ENCODE measurements around the gene HRH4. TPM values are rescaled to one million over a fixed set of nuclear protein-coding genes. Genes with fewer than 3 reads are reported as not detected.

The HRH4 gene
- total RNA-seq, 4 donors from 2014 or later = 0.15 to 0.54 (median 0.16) TPM; not detected in 1

GRCh38 chr18:24461996-24462395 is 1.6 kb downstream of the HRH4 start:
- TF ChIP-seq POLR2AphosphoS5 (IDR thresholded peaks at IDR 0.05) (no peak), POLR2A (IDR thresholded peaks at IDR 0.05) (no peak), EP300 (IDR thresholded peaks at IDR 0.05) (no peak), CTCF (IDR thresholded peaks at IDR 0.05) (no peak)
- no peaks in the 10 kb centered on the region for H3K36me3 ChIP-seq
- no peaks in the 10 kb centered on the region for H3K27me3 ChIP-seq
- H3K4me1 ChIP-seq = no peaks in the 10 kb centered on the region
- H3K27ac ChIP-seq = no peak overlapping the region
- ATAC-seq = no peak
- WGBS, 2 donors (ENCODE audit: low coverage in 1 of 2) = 84 to 86% methylated on average over 8 of the region's 8 CpGs
- H3K4me3 ChIP-seq = no peak overlapping the region
- no peaks in the 10 kb centered on the region for H3K9me3 ChIP-seq

- no peak overlapping the region for H3K27ac ChIP-seq
- H3K4me1 ChIP-seq = no peaks in the 10 kb centered on the region
- no peak overlapping the region for H3K4me3 ChIP-seq
- 50 to 69% methylated on average over 1 to 5 of the region's 5 CpGs for WGBS, 2 donors (ENCODE audit: low coverage in 1 of 2)
- TF ChIP-seq CTCF (IDR thresholded peaks at IDR 0.05) = no peak
- no peak for TF ChIP-seq POLR2AphosphoS5 (IDR thresholded peaks at IDR 0.05)
- no peak for TF ChIP-seq EP300 (IDR thresholded peaks at IDR 0.05)
- TF ChIP-seq POLR2A (IDR thresholded peaks at IDR 0.05) = no peak
- H3K27me3 ChIP-seq = no peaks in the 10 kb centered on the region
- no peaks in the 10 kb centered on the region for H3K36me3 ChIP-seq
- no peaks in the 10 kb centered on the region for H3K9me3 ChIP-seq
- no peak for ATAC-seq
Observed at GRCh38 chr18:24462838-24463775, 2.7 kb downstream of the HRH4 start.

- Histone ChIP-seq H3K36me3 (no peaks in the 10 kb centered on the region), H3K27me3 (no peaks in the 10 kb centered on the region), H3K4me3 (no peak overlapping the region), H3K27ac (no peak overlapping the region), H3K4me1 (no peaks in the 10 kb centered on the region), H3K9me3 (no peaks in the 10 kb centered on the region)
- WGBS, 2 donors (ENCODE audit: low coverage in 1 of 2) = 80 to 86% methylated on average over 7 of the region's 7 CpGs
- no peak for ATAC-seq
- TF ChIP-seq EP300 (IDR thresholded peaks at IDR 0.05) (no peak), POLR2A (IDR thresholded peaks at IDR 0.05) (no peak), POLR2AphosphoS5 (IDR thresholded peaks at IDR 0.05) (no peak)
Observed at GRCh38 chr18:24465486-24465885, 5.0 kb downstream of the HRH4 start.

- H3K9me3 ChIP-seq = no peaks in the 10 kb centered on the region
- H3K4me1 ChIP-seq = no peaks in the 10 kb centered on the region
- no peaks in the 10 kb centered on the region for H3K27me3 ChIP-seq
- no peak for ATAC-seq
- no peak overlapping the region for H3K4me3 ChIP-seq
- 73 to 95% methylated on average over 2 of the region's 2 CpGs for WGBS, 2 donors (ENCODE audit: low coverage in 1 of 2)
- no peak overlapping the region for H3K27ac ChIP-seq
- H3K36me3 ChIP-seq = no peaks in the 10 kb centered on the region
- no peak for TF ChIP-seq POLR2AphosphoS5 (IDR thresholded peaks at IDR 0.05)
- no peak for TF ChIP-seq EP300 (IDR thresholded peaks at IDR 0.05)
- TF ChIP-seq POLR2A (IDR thresholded peaks at IDR 0.05) = no peak
Observed at GRCh38 chr18:24466771-24467170, 6.3 kb downstream of the HRH4 start.

- no peaks in the 10 kb centered on the region for H3K9me3 ChIP-seq
- no peaks in the 10 kb centered on the region for H3K36me3 ChIP-seq
- no peak for ATAC-seq
- no peak overlapping the region for H3K4me3 ChIP-seq
- no peaks in the 10 kb centered on the region for H3K4me1 ChIP-seq
- H3K27ac ChIP-seq = no peak overlapping the region
- TF ChIP-seq CTCF (IDR thresholded peaks at IDR 0.05) = no peak
- no peak for TF ChIP-seq POLR2AphosphoS5 (IDR thresholded peaks at IDR 0.05)
- TF ChIP-seq EP300 (IDR thresholded peaks at IDR 0.05) = no peak
- 61 to 83% methylated on average over 3 of the region's 3 CpGs for WGBS, 2 donors (ENCODE audit: low coverage in 1 of 2)
- no peaks in the 10 kb centered on the region for H3K27me3 ChIP-seq
Observed at GRCh38 chr18:24470022-24470618, 9.7 kb downstream of the HRH4 start.
